Thoracic aorta (tissue), 2 donors: ENCODE data around the gene CSNK1D. TPM values are rescaled to one million over a fixed set of nuclear protein-coding genes. Genes with fewer than 3 reads are reported as not detected.
A peak's percentile ranks its signal among the peaks of the same experiment; 100 is the strongest.

Source experiments
- ATAC-seq: fragments of 150-250 bp; one replicate; pipeline ENCODE4 v1.8.0; 2017; ENCODE audit warnings: low read depth; ENCODE audit not compliant: insufficient number of reproducible peaks, low FRiP score
- DNase-seq: peaks from one replicate; pipeline ENCODE4 v3.0.0-alpha.2; 2020; ENCODE audit warnings: low spot score
- H3K27ac ChIP-seq, 2 donors: fragments of 200-600 bp; sonication (generic); 1 replicate in 1 of 2; 2 replicates in 1 of 2; pipeline ENCODE4 v1.5.1; 2016; ENCODE audit warnings: mild to moderate bottlenecking in 2 of 2, moderate library complexity in 2 of 2
- H3K27me3 ChIP-seq: fragments of 200-600 bp; sonication (generic); replicated peaks from 2 replicates; pipeline ENCODE4 v1.6.0; 2016; ENCODE audit warnings: mild to moderate bottlenecking; ENCODE audit not compliant: insufficient read depth
- H3K36me3 ChIP-seq: fragments of 200-600 bp; sonication (generic); one replicate; pipeline ENCODE4 v1.5.1; 2016
- H3K4me1 ChIP-seq, 2 donors: fragments of 200-600 bp; sonication (generic); 1 replicate in 1 of 2; 2 replicates in 1 of 2; pipeline versions ENCODE4 v1.5.1 to v1.6.0; 2016; ENCODE audit warnings: low read depth in 2 of 2, mild to moderate bottlenecking in 1 of 2; ENCODE audit not compliant: control insufficient read depth in 1 of 2
- H3K4me3 ChIP-seq: fragments of 200-600 bp; sonication (generic); 2 replicates; pipeline ENCODE4 v1.5.1; 2016; ENCODE audit warnings: mild to moderate bottlenecking
- H3K9me3 ChIP-seq: fragments of 200-600 bp; sonication (generic); 2 replicates; pipeline ENCODE4 v1.5.1; 2016
- CTCF ChIP-seq: fragments of 200-600 bp; sonication (generic); IDR thresholded peaks from one replicate; pipeline ENCODE4 v1.5.1; 2019; ENCODE audit warnings: antibody characterized with exemption
- total RNA-seq, 2 donors: library from RNA; depleted of rRNA; stranded (reverse); fragments of >200 nt; gene quantifications; one replicate each; pipeline versions ENCODE4 v1.1.0 to v1.2.3, GENCODE V29; 2016

Gene CSNK1D
- total RNA-seq, 2 donors from 2014 or later = 69.5 to 71.9 TPM

GRCh38 chr17:82217530-82218204 is 55.8 kb downstream of the CSNK1D start:
- H3K27ac ChIP-seq = peak overlapping the region; percentile 46 to 90
- DNase-seq = no peak
- peak overlapping the region; percentile 21 for H3K4me3 ChIP-seq
- peaks cover 23 to 39% of the 10 kb centered on the region in 2 donors for H3K4me1 ChIP-seq
- H3K27me3 ChIP-seq = no peaks in the 10 kb centered on the region
- no peaks in the 10 kb centered on the region for H3K9me3 ChIP-seq
- no peaks in the 10 kb centered on the region for H3K36me3 ChIP-seq
- ATAC-seq = peak; percentile 67
- TF ChIP-seq CTCF = no peak

- Histone ChIP-seq H3K9me3 (no peaks in the 10 kb centered on the region), H3K27ac (peak overlapping the region; percentile 46 to 90), H3K4me1 (peaks cover 23 to 39% of the 10 kb centered on the region in 2 donors), H3K36me3 (no peaks in the 10 kb centered on the region), H3K4me3 (peak overlapping the region; percentile 21), H3K27me3 (no peaks in the 10 kb centered on the region)
- ATAC-seq (no peak), DNase-seq (no peak)
- TF ChIP-seq CTCF = no peak
These were observed 56.4 kb downstream of the CSNK1D start for GRCh38 chr17:82217120-82217529.

GRCh38 chr17:82216301-82217119 is 57.0 kb downstream of the CSNK1D start:
- peak overlapping the region; percentile 21 for H3K4me3 ChIP-seq
- peaks cover 29 to 45% of the 10 kb centered on the region in 2 donors for H3K4me1 ChIP-seq
- no peaks in the 10 kb centered on the region for H3K36me3 ChIP-seq
- peak overlapping the region; percentile 46 to 90 for H3K27ac ChIP-seq
- TF ChIP-seq CTCF = no peak
- no peaks in the 10 kb centered on the region for H3K27me3 ChIP-seq
- DNase-seq (no peak), ATAC-seq (peak; percentile 58)
- H3K9me3 ChIP-seq = no peaks in the 10 kb centered on the region

- H3K4me1 ChIP-seq = peaks cover 29 to 50% of the 10 kb centered on the region in 2 donors
- no peaks in the 10 kb centered on the region for H3K36me3 ChIP-seq
- H3K9me3 ChIP-seq = no peaks in the 10 kb centered on the region
- H3K27me3 ChIP-seq = no peaks in the 10 kb centered on the region
- no peak for ATAC-seq
- TF ChIP-seq CTCF = no peak
- no peak for DNase-seq
- H3K27ac ChIP-seq = peak overlapping the region; percentile 46 to 90
- no peak overlapping the region for H3K4me3 ChIP-seq
These were observed 57.6 kb downstream of the CSNK1D start for GRCh38 chr17:82215972-82216300.
